Breast epithelium (tissue), 3 donors: ENCODE data around the gene CLC.

Experiments used
- POLR2A ChIP-seq: fragments of 450-650 bp; IDR thresholded peaks from one replicate; pipeline ENCODE4 v1.6.1; 2016; ENCODE audit warnings: antibody characterized with exemption, mild to moderate bottlenecking, moderate library complexity
- TF ChIP-seq, protein P1 (sequence below), 3 donors: fragments of 450-650 bp; IDR thresholded peaks; one replicate each; pipeline ENCODE4 v1.5.1; 2016 to 2017; ENCODE audit warnings: antibody characterized with exemption in 3 of 3, mild to moderate bottlenecking in 3 of 3, moderate library complexity in 3 of 3

- no peak for TF ChIP-seq POLR2A
- TF ChIP-seq, protein P1, sequence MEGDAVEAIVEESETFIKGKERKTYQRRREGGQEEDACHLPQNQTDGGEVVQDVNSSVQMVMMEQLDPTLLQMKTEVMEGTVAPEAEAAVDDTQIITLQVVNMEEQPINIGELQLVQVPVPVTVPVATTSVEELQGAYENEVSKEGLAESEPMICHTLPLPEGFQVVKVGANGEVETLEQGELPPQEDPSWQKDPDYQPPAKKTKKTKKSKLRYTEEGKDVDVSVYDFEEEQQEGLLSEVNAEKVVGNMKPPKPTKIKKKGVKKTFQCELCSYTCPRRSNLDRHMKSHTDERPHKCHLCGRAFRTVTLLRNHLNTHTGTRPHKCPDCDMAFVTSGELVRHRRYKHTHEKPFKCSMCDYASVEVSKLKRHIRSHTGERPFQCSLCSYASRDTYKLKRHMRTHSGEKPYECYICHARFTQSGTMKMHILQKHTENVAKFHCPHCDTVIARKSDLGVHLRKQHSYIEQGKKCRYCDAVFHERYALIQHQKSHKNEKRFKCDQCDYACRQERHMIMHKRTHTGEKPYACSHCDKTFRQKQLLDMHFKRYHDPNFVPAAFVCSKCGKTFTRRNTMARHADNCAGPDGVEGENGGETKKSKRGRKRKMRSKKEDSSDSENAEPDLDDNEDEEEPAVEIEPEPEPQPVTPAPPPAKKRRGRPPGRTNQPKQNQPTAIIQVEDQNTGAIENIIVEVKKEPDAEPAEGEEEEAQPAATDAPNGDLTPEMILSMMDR (IDR thresholded peaks at IDR 0.05) = no peak
Measured at GRCh38 chr19:39735688-39736087, 2.1 kb downstream of the CLC start.
